Stimulated activated CD4-positive, alpha-beta T cell treated with anti-CD3 and anti-CD28 coated beads, Interleukin-4, amount 100 ng/mL, for 24 hours (primary cell): ENCODE measurements around the gene SVIL.

Experiments
- DNase-seq: peaks from one replicate; pipeline ENCODE4 v3.0.0-alpha.2; 2020

The SVIL gene, protein sequence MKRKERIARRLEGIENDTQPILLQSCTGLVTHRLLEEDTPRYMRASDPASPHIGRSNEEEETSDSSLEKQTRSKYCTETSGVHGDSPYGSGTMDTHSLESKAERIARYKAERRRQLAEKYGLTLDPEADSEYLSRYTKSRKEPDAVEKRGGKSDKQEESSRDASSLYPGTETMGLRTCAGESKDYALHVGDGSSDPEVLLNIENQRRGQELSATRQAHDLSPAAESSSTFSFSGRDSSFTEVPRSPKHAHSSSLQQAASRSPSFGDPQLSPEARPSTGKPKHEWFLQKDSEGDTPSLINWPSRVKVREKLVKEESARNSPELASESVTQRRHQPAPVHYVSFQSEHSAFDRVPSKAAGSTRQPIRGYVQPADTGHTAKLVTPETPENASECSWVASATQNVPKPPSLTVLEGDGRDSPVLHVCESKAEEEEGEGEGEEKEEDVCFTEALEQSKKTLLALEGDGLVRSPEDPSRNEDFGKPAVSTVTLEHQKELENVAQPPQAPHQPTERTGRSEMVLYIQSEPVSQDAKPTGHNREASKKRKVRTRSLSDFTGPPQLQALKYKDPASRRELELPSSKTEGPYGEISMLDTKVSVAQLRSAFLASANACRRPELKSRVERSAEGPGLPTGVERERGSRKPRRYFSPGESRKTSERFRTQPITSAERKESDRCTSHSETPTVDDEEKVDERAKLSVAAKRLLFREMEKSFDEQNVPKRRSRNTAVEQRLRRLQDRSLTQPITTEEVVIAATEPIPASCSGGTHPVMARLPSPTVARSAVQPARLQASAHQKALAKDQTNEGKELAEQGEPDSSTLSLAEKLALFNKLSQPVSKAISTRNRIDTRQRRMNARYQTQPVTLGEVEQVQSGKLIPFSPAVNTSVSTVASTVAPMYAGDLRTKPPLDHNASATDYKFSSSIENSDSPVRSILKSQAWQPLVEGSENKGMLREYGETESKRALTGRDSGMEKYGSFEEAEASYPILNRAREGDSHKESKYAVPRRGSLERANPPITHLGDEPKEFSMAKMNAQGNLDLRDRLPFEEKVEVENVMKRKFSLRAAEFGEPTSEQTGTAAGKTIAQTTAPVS (N-terminal part only)

DNA sequence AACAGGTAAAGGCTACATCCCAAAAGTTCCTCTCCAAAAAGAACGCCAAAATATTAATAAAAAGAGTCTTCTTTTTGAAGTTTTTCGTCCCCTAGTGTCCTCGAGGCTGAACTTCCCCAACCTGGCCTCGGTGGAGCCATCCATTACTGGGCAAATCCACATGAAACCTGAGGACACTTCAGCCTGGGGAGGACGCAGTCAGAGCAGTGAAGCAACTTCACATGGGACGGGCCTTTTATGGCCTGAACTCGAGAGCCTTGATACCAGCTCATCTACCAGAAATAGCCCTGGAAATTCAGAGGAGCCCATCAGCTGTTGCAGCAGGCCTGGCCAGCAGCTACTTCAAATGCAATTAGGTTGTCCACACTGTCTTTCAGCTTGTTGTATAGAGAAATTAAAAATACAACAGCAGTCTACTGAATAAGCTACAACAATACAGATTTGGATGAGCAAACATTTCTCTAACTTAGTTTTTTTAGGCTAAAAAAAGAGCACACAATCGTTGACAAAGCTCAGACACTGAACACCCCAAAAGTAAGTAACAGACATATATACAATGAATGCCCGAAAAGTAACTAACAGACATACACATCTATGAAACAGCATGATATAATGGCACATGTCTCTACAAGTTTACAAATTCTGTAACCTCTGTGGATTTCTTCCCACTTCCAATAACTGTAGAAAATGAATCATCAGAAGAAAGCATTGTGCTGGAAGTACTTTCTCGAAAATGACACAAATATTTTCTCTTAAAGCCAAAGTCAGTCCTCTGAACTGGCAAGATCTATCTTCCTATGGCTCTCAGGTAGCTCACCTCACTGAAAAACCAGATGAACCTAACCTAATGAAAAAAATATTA lies at the start of gene SVIL:
Gene SVIL, minus strand, starts transcription at position 208 of the 862 bp plus-strand sequence. CDS start 79,913 bp downstream, outside the sequence.
- no peak for DNase-seq

DNA sequence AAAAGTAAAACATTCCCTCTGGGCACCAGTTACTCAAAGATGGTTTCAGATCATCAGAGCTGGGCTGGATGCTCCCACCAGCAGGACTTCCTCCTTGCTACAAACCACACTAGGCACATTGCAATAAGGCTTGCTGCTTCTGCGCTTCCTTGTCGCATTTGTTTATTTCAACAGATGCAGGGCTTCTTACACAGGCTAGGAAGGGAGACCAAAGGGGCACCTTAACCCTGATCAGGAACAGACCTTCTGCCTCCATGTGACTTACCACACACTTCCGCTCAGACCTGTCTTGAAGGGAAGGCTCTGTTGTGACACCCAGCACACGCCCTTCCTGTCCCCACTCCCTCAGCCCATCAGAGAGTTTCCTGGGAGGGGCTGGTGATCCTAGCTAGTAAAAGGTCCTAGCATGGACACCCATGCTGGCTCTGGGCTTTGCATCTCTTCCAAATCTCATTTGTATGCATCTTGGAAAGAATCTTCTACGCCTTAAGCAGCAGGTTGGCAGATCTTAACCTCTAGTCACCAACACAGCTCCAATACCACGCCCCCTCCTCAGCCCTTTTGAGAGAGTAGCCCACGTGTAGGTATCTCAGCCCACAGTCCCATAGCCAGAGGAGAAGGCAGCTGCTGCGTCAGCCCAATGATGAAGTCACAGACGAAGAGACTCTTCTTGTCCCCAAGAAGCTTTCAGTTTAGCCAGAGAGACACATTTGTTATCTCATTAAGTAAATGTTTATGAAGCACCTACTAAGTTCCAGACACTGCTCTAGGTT lies 47.1 kb upstream of the SVIL start:
- DNase-seq: peak; percentile 53

DNA sequence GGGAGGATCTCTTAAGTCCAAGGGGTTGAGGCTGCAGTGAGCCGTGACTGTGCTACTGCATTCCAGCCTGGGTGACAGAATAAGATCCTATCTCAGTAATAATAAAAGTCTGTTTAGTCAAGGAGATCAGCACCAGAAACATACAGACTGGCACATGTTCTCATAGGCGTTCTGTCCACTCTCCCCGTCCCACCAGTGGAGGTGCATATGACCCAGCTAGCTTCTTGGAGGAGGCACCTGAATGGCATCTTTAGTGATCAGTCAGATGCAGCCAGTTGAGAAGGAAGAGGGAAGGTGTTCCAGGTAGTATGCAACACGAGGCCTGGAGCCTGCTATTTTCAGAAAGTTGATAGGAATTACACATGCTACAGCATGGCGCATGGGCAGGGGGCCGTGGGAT lies 45.3 kb upstream of the SVIL start:
- DNase-seq: no peak

DNA sequence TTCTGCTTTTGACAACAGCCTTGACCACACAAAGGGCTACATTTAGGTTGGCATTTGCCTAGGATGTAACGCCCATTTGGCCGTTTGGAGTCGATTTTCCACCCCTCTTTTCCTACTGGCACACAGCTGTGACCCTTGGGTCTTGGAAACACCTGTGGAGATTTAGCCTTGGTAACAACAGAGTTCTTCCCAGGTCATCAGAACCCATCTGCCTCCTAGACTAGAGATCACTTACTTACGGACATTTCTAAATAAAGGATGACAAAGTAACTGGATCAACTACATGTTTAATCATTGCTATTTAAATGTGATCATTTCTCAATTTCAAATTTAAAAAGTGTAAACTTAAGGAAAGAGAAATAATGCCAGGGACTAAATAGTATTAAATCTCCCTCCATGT lies 42.0 kb upstream of the SVIL start:
- DNase-seq: no peak

DNA sequence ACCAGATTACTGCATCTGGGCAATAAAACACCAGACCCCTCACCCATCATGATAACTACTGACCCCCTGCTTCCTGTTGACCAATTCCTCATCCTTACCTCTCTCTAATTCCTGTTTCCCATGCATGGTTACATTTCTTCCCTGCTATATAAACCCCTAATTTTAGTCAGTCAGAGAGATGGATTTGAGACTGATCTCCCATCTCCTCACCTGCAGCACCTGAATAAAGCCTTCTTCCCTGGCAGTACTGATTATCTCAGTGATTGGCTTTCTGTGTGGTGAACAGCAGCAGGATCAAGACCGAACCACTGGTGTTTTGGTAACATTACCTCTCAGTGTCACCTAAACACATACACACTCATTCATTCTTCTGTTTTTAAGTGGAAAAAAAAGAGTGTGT lies 41.2 kb upstream of the SVIL start:
- DNase-seq: no peak

DNA sequence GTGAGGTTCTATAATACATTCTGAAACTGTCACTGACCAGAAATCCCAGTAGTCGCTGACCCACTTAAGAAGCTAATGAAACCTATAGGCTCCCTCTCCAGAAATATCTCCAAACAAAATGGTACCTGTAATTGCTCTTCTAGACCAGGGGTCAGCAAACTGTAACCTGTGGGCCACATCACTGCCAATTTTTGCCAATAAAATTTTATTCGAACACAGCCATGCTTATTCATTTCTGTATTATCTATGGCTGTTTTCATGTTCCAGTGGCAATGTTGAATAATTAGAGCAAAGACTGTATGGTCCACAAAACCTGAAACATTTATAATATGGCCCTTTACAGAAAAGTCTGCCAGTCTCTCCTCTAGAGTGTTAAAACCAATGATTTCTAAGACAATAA lies 37.2 kb upstream of the SVIL start:
- DNase-seq: no peak

DNA sequence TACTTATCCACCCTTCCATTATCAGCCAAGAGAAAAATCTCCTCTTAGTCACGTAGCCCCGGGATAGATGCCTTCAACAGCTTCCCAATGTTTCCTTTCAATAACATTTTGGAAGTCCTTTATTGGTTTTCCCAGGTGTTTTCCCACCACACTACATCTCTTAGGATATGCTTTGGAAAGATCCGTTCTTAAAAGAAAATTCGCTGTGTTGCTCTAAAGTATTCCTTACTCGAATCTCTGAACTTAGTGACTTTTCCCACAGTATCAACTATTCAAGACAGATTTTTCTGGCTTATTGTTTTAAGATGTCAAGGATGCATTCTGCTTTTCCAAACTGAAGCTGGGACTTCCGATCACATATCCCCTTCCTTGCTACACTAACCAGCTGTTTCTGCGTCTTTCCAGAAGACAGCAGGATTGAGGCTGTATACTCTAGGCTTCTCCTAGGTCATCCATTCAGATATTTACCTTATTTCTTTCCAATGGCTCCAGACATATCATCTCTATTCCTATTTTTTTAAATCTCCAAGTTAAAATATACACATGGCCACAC lies 36.5 kb upstream of the SVIL start:
- DNase-seq: no peak

DNA sequence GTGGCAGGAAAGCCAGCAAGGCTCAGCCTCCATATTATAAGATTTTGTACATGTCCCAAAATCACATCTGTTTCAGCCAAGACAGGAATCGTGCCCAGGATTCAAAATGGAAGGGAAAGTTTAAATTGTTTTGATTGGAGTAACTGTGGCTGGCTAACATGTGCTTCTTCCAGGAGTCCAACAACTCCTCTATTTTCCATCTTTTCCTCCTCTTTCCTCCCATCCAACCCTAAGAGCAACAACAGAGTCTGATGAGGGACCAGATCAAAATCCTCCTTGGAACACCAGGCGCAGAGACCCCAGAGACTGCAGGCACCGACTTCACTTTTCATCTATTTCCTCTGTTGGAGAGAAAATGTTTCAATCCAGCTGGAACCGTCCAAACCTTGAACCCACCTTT lies 36.0 kb upstream of the SVIL start:
- DNase-seq: no peak

DNA sequence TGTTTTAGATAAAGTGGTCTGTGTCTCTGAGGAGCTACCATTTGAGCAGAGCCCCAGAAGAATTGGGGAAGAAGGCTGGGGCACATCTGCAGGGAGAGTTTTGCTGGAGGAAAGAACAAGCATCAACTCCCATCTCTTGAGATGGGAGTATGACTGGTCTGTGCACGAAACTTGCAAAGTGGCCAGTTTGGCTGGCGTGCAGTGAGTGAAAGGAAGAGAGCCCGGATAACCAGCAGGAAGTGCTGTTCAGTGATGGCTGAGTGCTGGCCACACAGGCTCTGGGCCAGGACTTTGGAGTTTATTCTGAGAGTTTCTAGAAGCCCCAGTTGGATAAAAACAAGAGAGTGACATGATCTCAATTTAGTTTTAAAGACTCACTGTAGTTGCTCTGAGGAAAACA lies 34.4 kb upstream of the SVIL start:
- DNase-seq: no peak

DNA sequence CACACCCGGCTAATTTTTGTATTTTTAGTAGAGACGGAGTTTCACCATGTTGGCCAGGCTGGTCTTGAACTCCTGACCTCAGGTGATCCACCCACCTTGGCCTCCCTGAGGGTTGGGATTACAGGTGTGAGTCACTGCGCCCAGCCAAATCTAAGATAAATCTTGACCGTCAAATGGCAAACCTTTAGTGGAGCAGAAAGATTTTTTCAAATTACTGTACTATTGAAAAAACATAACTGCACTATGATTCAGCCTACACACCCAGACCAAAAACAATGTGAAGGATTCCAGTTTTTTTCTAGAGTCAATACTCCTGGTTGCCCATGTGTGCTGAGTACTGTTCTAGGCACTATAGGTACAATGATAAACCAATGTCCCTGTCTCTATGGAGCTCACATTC lies 33.9 kb upstream of the SVIL start:
- DNase-seq: no peak

DNA sequence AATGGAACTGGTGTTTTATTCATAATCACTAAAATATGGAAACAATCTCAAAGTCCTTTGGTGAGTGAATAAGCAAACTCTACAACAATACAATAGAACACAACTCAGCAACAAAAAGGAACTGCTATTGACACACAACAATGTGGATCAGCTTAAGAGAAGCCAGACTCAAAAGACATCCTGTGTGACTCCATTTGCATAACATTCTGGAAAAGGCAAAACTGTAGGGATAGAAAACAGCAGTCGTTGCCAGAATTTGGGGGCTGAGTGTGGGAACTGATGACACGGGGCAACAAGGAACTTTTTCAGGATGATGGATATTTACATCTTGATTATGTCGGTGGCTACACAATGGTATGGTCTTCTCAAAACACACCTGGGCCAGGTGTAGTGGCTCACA lies 32.4 kb upstream of the SVIL start:
- DNase-seq: no peak

DNA sequence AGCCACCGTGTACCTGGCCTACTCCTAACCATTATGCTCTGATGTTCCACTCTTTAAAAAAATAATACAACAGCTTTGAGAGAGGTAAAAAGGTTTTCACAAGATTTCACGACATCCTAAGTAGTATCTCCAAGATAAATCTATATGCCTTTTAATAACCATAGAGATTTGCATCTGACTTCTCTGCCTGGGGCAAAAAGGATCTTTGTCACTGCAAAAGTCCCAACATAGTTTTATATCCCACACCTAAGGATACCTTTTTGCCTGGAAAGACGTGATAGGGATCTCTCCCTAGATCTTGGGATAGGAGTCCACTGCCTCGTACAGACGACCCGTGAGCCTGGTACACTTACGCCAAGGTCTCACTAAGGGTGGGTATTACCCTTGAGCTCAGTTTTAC lies 31.4 kb upstream of the SVIL start:
- DNase-seq: no peak

DNA sequence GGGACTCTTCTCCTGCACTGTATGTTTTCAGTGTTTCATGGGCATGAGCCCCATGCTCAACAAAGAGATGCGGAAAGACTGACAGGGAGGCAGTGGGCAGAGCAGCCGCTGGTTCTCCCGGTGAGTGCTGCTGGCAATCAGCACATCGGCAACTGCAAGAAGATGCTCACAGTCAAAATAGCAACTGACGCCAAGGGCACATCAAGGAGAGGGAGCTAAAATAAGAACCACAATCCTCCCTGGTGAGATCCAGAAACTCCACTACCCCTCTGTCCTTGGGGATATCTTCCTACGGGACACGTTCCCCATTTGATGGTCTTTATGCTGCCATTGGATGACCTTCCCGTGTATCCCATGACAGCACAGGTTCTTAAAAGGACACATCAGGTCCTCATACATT lies 28.9 kb upstream of the SVIL start:
- no peak for DNase-seq

DNA sequence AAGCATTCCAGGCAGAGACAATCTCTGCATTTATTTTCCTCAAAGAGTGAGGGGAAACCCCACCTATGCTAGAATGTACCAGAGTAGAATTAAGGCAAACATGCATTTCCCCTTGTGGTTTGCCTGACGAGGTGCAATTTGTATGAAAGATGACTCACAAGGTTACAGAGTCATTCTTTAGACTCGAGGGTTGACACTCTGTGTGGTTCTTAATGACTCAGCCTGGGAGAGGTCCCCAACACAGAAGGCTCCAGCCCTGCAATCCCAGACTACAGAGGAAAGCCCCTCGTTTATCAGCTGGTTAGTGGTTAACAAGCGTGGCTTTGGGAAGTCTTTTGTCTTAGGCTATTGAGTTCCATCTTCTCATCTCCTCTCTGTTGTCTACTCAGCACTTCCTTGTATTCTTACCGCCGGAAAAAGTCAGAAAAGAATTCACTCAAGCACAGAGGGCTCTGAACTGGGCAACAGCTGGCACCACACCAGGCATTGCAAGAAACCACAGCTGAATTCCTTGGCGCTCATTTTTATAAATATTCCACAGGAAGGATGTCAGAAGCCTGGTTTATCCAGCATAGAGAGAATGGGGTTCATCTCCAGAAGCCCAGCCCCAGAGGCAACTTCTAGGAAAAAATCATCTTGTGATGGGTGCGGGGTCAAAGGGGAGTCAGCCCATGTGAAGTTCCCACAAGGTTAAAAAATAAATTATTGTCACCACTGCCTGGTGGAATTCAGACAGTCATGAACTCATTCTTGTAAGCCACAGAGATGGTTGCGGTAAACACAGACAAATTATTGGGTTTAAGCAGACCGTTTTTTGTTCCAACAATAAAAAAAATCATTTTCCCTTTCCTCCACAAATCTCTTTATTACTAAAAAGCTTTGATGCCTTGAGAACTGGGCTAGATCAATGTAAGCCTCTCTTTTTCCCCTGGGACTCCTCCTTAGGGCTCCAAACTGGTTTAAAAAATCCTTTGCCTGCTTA lies 24.5 kb upstream of the SVIL start:
- peak; percentile 77 for DNase-seq

DNA sequence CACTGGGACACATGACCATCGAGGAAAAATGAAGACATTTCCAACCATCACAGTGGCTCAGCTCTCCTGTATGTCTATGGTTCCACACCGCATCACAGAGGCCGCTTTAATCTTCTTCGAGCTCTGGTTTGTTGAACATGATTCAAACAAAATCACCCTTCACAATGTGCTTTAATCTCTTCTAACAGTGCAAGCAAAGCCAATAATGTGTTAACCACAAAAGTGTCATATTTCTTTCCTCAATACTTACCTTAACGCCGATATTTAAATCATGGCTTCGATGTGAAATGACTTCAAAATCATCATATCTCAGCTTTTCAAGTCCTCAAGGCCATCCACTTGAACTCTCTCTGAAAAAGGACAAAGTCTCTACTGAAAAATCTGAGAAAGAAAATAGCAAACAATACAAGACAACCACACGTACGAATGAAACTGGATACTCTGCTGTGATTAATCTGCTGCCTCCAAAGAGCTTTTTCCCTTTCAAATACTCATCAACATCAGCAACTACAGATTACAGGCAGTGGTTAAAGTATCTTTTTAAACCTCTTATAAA lies 23.0 kb upstream of the SVIL start:
- DNase-seq: no peak

DNA sequence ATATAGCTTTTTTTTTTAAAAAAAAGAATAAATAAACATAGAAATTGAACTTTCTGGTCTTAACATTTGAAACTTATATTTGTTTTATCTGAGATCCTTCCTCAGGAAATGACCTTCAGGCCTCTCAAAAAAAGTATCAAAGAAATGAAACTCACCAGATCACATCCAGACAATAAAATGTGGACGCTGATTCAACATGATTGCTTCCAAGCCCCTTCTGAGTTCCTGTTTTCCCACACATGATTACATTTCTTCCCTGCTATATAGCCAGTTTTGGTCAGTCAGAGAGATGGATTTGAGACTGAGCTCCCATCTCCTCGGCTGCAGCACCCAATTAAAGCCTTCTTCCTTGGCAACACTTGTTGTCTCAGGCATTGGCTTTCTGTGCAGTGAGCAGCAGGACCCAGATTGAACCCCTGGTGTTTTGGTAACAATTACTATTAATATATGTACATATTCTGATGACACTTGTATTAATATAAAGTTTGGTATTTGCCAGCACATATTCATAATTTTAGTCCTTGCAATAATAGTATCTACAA lies 21.8 kb upstream of the SVIL start:
- no peak for DNase-seq

DNA sequence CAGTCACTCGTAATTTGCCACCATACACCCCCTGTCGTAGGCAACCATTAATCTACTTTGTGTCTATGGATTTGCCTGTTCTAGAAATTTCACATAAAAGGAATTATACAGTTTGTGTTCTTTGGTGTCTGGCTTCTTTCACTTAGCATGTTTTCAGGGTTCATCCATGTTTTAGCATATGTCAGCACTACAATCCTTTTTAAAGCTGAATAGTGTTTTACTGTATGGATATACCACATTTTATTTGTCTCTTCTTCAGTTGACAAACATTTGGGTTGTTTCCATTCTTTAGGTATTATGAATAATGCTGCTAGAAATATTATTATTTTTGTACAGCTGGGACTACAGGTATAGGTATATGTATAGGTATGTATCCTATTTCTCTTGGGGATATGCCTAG lies 17.4 kb upstream of the SVIL start:
- no peak for DNase-seq

DNA sequence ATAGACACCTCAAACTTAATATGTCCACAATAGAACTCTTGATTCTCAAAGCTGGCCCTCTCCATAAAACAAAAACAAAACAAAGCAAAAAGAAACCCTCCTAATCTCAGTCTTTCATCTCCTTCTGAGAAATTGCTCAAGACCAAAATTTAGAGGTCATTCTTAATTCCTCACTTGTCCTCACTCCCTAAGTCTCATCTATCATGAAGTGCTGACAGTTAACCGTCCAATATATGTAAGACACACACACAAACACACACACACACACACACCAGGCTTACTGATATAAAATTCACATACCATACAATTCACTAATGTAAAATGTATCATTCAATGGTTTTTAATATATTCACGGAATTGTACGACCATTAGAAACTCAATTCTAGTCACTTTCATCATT lies 17.0 kb upstream of the SVIL start:
- no peak for DNase-seq

DNA sequence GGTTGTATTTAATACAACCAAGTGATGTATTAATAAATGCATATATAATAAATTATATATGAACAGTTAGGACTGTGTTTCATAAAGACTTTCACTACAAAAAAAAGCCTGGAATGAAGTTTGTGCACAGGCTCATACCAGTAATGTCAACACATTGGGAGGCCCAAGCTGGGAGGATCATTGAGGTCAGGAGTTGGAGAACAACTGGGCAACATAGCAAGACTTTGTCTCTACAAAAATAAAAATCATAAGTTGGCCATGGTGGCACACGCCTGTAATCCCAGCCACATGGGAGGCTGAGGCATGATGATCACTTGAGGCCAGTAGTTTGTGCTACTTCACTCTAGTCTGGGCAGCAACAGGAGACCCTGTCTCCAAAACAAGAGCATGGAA lies 15.8 kb upstream of the SVIL start:
- no peak for DNase-seq
